ENCODE results near the gene RNF212B. TPM values are rescaled to one million over a fixed set of nuclear protein-coding genes. Genes with fewer than 3 reads are reported as not detected.

The RNF212B gene
- total RNA-seq, 2 donors from 2014 or later, result 21.1 TPM; not detected in 1

DNA sequence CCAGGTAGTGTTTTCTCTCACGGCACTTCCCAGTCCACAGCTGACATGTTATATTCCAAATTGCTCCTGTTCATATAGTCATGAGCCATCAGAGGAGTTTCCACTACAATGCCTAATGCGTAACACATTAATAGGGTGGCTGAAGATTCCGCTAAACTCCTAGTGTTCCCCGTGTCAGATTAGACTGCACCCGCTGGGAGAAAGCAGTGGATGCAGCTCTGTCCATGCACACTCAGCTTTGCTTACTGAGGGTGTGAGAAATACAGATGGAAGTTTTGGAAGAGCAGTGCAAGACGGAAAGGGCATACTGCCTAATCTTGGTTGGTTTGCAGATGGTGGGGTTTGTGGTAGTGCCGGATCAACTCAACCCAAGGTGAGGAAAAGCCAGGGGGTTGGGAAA lies 59.4 kb downstream of the RNF212B start:
- no peaks in the 10 kb centered on the region for H3K27me3 ChIP-seq (replicated peaks; ENCODE audit: insufficient read depth)
- no peak for DNase-seq (ENCODE audit: low spot score)
- no peak overlapping the region for H3K4me3 ChIP-seq
- no peak overlapping the region for H3K27ac ChIP-seq
- WGBS, result 89% methylated on average over 7 of the region's 7 CpGs
- intact Hi-C loops (cut with DNase I), result no loop called here
- H3K9me3 ChIP-seq, result no peaks in the 10 kb centered on the region
- TF ChIP-seq POLR2AphosphoS5 (IDR thresholded peaks at IDR 0.05), result no peak
- no peak for TF ChIP-seq POLR2A (IDR thresholded peaks at IDR 0.05)
- TF ChIP-seq, protein P1, sequence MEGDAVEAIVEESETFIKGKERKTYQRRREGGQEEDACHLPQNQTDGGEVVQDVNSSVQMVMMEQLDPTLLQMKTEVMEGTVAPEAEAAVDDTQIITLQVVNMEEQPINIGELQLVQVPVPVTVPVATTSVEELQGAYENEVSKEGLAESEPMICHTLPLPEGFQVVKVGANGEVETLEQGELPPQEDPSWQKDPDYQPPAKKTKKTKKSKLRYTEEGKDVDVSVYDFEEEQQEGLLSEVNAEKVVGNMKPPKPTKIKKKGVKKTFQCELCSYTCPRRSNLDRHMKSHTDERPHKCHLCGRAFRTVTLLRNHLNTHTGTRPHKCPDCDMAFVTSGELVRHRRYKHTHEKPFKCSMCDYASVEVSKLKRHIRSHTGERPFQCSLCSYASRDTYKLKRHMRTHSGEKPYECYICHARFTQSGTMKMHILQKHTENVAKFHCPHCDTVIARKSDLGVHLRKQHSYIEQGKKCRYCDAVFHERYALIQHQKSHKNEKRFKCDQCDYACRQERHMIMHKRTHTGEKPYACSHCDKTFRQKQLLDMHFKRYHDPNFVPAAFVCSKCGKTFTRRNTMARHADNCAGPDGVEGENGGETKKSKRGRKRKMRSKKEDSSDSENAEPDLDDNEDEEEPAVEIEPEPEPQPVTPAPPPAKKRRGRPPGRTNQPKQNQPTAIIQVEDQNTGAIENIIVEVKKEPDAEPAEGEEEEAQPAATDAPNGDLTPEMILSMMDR (IDR thresholded peaks at IDR 0.05), result no peak
- no peaks in the 10 kb centered on the region for H3K36me3 ChIP-seq
- H3K4me1 ChIP-seq (replicated peaks), result no peaks in the 10 kb centered on the region

DNA sequence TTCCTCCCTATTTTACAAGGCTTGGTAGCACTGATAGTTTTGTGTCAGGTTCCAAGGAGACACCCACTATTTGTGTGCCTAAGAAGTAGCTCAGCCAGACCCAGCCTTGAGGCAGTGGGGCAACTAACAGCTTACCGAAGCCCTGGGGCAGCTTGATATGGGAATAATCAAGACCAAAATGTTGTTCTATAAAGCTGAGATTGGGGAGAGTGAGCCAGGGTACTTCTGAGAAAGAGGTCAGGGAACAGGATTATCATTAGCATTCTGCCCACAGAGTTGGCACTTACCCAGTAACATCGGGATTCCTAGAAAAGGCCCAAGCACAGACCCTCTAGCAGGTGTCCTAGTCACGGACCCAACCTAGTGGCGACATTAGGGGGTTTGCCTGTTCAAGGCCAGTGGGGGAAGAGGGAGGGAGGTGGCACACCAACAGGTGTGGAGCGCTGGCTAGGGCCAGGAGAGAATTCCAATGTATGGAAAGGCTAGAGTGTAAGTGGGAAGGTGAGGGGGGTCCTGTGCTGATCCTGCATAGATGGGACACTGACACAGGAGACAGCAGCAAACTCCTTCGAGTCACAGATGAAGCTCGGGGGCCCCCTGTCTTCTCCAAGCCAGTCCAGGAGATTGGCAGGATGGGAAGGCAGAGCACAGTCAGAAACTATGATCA lies 60.0 kb downstream of the RNF212B start:
- Histone ChIP-seq H3K4me1 (replicated peaks) (no peaks in the 10 kb centered on the region), H3K9me3 (no peaks in the 10 kb centered on the region), H3K27ac (no peak overlapping the region), H3K36me3 (no peaks in the 10 kb centered on the region), H3K27me3 (replicated peaks; ENCODE audit: insufficient read depth) (no peaks in the 10 kb centered on the region), H3K4me3 (no peak overlapping the region)
- intact Hi-C loops (cut with DNase I), result no loop called here
- TF ChIP-seq POLR2A (IDR thresholded peaks at IDR 0.05), result no peak
- TF ChIP-seq, protein P1 (IDR thresholded peaks at IDR 0.05), result no peak
- no peak for TF ChIP-seq POLR2AphosphoS5 (IDR thresholded peaks at IDR 0.05)
- no peak for DNase-seq (ENCODE audit: low spot score)
- 74% methylated on average over 7 of the region's 7 CpGs for WGBS

DNA sequence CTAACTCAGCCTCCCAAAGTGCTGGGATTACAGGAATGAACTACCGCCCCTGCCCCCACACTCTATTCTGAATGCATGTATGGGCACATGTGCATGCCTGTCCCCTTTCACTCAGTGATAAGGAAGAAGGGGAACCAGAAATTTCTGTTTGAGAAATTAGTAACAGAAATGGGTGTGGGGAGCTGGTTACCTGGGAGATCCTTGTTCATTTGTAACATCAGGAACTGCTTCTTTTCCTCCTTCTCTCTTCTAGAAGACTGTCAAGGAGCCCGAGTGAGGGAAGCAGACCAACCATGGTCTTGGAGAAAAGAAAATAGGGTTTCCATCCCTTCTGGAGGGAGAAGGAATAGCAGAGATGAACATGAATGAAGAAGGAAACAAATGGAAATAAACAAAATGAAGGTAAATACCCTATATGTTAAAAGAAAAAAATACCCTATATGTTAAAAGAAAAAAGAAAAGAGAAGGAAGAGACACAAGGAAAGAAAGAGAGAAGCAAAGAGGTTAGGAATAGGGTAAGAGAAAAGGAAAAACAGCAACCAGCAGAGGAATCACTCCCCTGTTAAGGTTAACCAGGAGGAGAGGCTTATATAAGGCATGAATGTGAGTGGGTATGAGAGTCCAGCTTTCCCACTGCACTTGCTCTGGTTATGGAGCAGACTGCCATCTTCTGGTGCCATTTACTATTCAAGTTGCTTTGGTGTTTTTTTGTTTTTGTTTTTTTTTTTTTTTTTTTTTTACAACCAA lies 61.6 kb downstream of the RNF212B start:
- Histone ChIP-seq H3K4me1 (replicated peaks) (no peaks in the 10 kb centered on the region), H3K9me3 (no peaks in the 10 kb centered on the region), H3K4me3 (no peak overlapping the region), H3K27me3 (replicated peaks; ENCODE audit: insufficient read depth) (no peaks in the 10 kb centered on the region), H3K27ac (peak overlapping the region in 1 of 2 donors; percentile 2), H3K36me3 (no peaks in the 10 kb centered on the region)
- TF ChIP-seq POLR2AphosphoS5 (IDR thresholded peaks at IDR 0.05), result no peak
- TF ChIP-seq POLR2A (IDR thresholded peaks at IDR 0.05), result no peak
- TF ChIP-seq, protein P1 (IDR thresholded peaks at IDR 0.05), result no peak
- 59% methylated on average over 2 of the region's 2 CpGs for WGBS
- DNase-seq (ENCODE audit: low spot score), result no peak
- intact Hi-C loops (cut with DNase I), result no loop called here

DNA sequence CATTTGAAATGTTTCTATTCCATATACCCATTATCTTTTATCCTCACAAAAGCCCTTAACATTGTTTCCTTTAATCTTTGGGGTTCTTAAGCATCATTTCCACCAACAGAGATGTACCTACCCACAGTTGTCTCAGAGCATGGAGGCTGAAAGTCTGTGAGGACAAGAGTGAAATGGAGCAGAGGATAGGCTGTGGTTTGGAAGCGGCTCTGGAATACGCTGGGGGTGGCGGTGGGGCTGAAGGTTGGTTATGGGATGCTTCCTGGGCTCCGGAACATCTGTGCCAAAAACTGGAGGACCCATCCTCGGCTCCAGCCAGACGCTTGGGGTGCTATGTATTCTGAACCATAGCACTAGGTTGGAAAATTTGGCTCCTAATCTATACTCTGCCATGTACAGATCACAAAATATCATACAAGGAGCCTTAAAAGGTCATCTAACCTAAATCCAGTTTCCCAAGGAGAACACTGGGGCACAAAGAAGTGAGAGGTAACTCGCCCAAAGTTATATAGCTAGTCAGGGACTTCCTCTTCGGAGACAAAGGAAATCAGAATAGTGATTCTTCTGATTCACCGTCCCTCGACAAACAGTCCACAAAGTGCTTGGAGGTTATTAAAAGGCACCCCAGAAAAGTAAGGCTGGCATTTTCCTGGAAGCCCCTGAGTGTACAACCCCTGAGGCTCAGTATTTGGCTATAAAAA lies 62.4 kb downstream of the RNF212B start:
- H3K27ac ChIP-seq, result peak overlapping the region; percentile 98 to 99
- peak overlapping the region; percentile 51 to 63 for H3K4me3 ChIP-seq
- H3K9me3 ChIP-seq, result no peaks in the 10 kb centered on the region
- DNase-seq (ENCODE audit: low spot score), result no peak
- no peak for TF ChIP-seq POLR2AphosphoS5 (IDR thresholded peaks at IDR 0.05)
- no peak for TF ChIP-seq POLR2A (IDR thresholded peaks at IDR 0.05)
- TF ChIP-seq, protein P1 (IDR thresholded peaks at IDR 0.05), result no peak
- WGBS, result 60% methylated on average over 10 of the region's 10 CpGs
- no peaks in the 10 kb centered on the region for H3K4me1 ChIP-seq (replicated peaks)
- no peaks in the 10 kb centered on the region for H3K36me3 ChIP-seq
- intact Hi-C loops (cut with DNase I), result loop anchor here (10.0 kb wide), 1 partner anchor 175 kb away; no protein-coding TSS in a partner anchor
- no peaks in the 10 kb centered on the region for H3K27me3 ChIP-seq (replicated peaks; ENCODE audit: insufficient read depth)

All from prostate gland (tissue), 2 donors.